HG02763 (cell line): ENCODE data around the gene TNK2.
"Not testable (repeated sequence)": the region's sequence is repeated elsewhere in the genome, so short reads cannot be mapped to it uniquely, and the experiment has no call there.

Experiments used
- ATAC-seq: cut with Tn5 transposase; IDR thresholded peaks from one replicate; pipeline ENCODE4 v1.9.1; 2021; ENCODE audit warnings: mild to moderate bottlenecking, moderate library complexity; ENCODE audit not compliant: unreplicated experiment

The TNK2 gene

DNA sequence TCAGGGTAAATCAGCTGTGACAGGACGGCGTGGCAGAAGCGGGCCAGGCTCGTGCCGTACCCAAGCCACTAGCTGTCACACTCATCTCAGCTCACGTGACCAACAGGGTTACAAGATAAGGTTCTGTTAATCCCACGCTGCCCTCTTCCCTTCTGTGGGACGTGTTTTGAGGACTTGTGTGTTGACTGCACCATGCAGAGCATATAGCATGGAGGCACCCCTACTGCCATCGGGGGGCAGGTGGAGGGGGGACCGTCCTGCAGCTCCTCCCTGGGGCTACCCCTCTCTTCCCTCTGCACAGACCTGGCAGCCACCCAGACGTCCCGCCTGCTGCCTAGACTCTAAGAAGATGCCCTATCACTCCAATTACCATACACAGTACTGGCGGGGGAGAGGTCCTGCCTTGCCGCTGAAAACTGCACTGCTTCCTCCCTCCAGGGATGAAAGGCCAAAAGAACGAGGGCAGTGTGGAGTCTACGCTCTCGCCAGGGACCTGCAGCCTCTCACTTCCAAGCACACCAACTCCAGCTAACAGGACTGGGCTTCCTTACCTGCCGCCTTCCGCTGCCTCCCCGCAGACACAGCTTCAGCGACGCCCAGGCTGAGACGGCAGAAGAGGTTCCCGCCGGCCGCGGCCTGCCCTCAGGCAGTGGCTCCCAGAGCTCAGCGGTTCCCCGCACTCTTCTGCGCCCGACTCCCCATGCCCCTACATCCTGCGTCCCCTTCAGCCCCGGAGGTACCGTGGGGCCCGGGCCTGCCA is at the start of gene TNK2:
TNK2 (minus strand) TSS at position 618 of the 760 bp plus-strand sequence. CDS start 19,963 bp downstream, outside the sequence.
- ATAC-seq: peak; percentile 27

DNA sequence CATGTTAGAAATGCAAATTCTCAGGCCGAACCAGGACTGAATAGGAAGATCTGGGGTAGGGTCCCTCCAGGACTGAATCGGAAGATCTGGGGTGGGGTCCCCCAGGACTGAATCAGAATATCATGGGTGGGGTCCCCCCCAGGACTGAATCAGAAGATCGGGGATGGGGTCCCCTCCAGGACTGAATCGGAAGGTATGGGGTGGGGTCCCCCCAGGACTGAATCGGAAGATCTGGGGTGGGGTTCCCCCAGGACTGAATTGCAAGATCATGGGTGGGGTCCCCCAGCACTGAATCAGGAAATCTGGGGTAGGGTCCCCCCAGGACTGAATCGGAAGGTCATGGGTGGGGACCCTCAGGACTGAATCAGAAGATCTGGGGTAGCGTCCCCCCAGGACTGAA is 48.2 kb upstream of the TNK2 start:
- no peak for ATAC-seq

DNA sequence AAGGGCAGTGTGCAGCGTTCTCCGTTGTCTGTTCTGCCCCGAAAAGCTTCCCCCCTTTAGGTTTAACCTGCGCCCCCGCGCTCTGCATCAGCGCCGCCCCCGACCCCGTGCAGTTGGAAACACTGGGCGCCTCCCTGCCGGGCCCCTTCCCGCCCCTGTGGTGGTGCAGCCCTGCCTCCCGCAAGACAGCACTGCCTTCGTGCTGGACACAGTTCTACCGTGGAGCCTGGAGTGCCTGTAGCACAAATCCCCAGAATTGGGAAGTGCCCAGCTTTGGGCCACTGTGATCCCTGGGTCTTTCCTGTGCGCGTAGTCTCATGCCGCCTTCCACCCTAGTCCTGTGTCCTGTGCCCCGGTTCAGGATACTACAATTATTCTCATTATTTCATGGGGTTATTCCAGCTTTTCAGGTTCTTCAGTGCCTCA is 47.1 kb upstream of the TNK2 start:
- not testable (repeated sequence) for ATAC-seq

DNA sequence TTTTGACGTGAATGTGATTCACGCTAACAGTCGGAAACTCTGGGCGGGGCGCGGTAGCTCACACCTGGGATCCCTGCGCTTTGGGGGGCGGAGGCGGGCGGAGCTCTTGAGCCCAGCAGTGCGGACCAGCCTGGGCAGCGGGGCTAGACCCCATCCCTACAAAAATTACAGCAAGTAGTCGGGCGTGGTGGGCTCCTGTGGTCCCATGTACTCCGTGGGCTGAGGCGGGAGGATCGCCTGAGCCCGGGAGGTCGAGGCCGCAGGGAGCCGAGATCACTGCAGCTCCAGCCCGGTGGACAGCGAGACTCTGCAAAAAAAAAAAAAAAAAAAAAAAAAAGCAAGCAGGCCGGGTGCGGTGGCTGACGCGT is 46.4 kb upstream of the TNK2 start:
- not testable (repeated sequence) for ATAC-seq

DNA sequence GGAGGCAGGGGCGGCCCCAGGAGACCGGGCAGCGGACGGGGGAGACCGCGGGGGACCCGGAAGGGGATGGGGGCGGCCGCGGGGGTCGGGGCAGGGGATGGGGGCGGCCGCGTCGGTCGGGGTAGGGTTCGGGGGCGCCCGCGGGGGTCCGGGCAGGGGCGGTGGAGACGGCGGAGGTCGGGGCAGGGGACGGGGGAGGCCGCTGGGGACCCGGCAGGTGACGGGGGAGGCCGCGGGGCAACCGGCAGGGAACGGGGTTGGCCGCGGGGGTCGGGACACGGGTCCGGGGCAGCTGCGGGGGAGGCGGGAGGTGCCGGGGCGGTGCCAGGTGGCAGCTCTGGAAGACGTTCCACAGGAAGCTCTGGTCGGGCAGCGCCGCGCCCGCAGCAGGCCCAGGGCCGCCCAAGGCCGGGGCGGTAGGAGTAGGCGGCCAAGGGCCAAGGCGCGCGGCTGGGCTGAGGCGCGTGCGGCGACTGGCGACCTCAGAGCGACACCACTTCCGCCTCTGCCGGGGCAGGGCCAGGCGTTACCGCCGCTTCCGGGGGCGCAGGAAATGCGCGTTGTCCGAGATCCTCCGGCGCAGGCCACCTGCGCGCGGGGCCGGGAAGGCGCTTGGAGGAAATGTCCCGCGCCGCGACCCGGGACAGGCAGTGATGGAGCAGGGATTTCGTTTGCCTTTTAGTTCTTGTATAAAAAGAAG is 45.9 kb upstream of the TNK2 start:
- peak; percentile 91 for ATAC-seq

DNA sequence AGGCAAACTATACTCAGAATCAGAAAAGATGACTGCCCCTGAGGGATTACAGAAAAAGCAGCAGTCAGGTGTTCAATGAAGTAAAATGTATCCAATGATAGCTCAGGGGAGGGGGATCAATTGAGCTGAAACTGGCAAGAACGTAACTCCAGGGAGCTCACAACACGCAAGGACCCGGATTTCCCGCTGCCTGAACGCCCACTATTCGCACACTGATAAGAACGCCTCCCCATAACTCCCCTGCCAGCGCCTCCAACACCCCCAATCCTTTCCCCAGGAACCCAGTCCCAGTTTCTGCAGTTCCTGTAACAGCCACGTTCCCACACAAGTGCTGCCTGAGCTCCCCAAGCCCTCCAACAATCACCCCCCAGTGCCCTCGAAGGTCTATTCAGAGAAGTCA is 44.2 kb upstream of the TNK2 start:
- not testable (repeated sequence) for ATAC-seq

DNA sequence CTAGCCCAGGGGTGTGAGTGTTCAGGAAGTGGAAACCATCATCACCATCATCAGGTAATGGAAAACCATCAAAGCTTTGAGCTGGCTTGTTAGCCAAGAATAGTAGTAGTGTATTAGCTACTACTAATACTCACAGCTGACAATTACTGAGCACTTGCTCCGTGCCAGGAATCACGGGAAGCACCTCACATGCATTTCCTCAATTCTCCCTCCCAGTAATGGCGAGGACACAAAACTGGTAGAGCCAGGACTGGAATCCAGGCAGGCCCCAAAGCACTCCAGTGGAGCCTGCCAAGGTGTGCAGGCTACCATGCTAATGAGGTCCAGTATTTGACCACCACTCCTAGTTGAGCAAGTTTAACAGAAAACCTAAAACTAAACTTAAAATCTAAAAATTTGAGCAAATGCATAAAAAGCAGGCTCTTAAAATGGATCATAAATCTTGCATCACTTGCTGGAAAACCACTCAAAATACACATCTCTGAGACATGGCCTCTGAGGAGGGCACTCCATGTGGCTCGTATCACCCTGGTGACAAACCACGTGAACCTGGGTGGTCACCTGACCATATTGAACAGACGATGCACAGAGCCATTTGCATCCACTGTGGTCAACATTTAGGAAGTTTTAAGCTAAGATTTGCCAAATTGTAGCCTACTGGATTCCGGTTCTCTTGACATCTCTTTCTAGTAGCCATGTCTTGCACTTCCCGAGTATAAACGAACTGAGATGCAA is 43.3 kb upstream of the TNK2 start:
- ATAC-seq: not testable (repeated sequence)

DNA sequence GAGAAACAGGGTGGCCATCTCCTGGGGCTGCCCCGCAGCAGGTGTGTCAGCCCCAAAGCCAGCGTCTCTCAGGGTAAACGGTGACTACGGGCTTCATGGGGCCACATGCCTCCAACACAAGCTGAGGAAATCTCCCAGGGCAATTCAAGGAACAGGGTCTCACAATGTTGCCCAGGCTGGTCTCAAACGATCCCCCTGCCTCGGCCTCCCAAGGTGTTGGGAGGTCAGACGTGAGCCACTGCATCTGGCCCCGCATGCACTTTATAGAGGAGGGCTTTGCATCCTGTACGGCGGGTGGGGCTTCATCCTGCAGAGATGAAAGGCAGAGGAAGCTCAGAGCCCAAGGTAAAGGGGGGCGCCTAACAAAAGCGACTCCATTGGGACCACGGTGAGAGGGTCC is 42.4 kb upstream of the TNK2 start:
- ATAC-seq: not testable (repeated sequence)

DNA sequence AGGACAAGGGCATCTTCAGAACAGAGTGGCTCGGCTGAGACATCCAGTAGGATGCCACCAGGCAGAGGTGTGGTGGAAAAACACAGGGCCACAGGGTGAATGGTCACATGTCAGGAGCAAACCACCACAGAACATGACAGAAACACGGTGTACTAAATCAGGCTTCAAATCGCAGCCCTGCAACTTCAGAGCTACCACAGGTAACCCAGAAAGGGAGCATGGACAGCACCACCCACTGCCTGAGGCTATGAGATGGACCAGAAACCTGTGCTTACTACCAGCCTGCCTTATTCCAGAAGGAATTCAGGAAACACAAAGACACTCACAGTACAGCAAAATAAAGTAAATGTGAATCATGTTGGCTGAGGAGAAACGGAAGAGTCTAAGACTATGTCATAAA is 41.8 kb upstream of the TNK2 start:
- not testable (repeated sequence) for ATAC-seq

DNA sequence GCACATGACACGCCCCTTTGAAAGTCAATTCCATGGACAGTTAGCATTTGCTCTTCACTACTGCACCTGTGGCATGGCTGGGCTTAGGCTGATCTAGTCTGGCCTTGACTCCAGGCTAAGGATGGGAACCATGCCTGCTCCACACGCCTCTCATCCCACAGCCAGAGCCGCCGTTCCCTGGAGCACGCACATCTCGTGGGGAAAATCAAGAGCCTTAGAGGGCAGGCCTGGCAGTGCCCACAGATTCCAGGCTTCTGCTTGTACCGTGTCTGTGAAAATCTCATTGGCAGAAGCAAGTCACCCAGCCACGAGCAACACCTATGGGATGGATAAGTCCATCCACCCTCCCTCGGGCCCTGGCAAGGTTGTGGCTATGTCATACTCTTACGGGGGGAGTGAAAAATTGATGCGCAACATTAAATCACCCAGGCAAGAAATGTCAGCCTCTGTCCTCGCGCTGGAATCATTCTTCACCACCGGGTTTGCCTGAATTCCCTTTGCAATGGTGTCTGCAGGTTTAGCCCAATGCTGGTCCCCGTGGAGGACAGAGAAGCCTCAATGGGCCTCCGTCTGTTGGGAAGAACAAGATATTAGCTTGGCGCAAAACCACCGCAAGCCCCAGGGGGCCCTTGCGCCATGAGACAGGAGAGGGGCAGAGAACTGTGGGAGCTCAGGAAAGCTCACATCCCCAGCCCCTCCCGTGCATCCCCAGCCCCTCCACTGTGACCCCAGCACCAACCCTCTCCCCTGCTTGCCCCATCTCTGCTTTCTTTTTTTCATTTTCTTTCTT is 38.8 kb upstream of the TNK2 start:
- ATAC-seq: not testable (repeated sequence)

DNA sequence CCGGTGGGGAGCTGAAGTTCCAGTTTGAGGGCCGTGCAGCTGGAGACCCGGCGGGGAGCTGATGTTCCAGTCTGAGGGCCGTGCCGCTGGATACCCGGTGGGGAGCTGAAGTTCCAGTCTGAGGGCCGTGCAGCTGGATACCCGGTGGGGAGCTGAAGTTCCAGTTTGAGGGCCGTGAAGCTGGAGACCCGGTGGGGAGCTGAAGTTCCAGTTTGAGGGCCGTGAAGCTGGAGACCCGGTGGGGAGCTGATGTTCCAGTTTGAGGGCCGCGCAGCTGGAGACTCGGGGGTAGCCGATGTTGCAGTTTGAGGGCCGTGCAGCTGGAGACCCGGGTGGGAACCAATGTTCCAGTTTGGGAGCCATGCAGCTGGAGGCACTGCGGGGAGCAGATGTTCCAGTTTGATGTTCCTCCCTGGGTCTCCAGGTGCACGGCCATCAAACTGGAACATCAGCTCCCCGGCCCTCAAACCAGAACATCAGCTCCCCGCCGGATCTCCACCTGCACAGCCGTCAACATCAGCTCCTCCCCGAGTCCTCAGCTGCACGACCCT is 33.0 kb upstream of the TNK2 start:
- ATAC-seq: not testable (repeated sequence)

DNA sequence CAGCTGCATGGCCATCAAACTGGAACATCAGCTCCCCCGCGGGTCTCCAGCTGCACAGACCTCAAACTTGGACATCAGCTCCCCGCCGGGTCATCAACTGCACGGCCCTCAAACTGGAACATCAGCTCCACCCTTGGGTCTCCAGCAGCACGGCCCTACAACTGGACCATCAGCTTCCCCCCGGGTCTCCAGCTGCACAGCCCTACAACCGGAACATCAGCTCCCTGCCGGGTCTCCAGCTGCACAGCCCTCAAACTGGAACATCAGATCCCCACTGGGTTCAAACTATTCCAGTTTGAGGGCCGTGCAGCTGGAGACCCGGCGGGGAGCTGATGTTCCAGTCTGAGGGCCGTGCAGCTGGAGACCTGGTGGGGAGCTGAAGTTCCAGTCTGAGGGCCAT is 32.5 kb upstream of the TNK2 start:
- ATAC-seq: not testable (repeated sequence)

DNA sequence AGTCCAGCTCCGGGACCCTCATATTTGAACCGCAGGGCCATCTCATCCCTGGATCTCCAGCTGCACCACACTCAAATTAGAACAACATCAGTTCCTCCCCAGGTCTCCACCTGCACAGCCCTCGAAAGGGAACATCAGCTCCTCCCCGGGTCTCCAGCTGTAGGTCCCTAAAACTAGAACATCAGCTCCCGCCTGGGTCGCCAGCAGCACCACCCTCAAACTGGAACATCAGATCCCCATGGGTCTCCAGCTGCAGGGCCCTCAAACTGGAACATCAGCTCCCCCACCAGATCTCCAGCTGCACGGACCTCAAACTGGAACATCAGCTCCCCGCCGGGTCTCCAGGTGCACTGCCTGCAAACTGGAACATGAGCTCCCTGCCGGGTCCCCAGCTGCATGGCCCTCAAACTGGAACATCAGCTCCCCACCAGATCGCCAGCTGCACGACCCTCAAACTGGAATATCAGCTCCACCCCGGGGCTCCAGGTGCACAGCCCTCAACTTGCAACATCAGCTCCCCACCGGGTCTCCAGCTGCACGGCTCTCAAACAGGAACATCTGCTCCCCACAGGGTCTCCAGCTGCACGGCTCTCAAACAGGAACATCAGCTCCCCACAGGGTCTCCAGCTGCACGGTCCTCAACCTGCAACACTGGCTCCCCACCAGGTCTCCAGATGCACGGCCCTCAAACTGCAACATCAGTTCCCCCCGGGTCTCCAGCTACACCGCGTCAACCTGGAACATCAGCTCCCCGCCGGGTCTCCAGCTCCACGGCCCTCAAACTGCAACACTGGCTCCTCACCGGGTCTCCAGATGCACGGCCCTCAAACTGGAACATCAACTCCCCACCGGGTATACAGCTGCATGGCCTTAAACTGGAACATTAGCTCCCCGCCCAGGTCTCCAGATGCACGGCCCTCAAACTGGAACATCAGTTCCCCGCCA is 31.4 kb upstream of the TNK2 start:
- ATAC-seq: not testable (repeated sequence)

DNA sequence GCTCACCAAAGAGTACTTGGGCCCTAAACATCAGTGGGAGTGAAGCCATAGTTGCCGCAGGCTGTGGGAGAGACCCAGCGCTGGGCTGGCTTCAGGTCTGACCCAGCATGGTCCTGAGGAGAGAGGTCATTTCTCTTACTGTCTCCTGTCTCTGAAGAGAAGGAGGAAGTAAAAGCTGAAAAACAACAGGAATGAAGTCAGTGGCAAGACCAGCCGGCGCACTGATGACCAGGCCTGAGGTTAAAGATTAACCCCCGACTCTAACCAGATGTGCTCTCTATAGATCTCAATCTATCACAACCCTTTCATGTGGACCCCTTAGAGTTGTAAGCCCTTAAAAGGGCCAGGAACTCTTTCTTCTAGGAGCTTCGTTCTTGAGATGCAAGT is 24.7 kb upstream of the TNK2 start:
- ATAC-seq: not testable (repeated sequence)

DNA sequence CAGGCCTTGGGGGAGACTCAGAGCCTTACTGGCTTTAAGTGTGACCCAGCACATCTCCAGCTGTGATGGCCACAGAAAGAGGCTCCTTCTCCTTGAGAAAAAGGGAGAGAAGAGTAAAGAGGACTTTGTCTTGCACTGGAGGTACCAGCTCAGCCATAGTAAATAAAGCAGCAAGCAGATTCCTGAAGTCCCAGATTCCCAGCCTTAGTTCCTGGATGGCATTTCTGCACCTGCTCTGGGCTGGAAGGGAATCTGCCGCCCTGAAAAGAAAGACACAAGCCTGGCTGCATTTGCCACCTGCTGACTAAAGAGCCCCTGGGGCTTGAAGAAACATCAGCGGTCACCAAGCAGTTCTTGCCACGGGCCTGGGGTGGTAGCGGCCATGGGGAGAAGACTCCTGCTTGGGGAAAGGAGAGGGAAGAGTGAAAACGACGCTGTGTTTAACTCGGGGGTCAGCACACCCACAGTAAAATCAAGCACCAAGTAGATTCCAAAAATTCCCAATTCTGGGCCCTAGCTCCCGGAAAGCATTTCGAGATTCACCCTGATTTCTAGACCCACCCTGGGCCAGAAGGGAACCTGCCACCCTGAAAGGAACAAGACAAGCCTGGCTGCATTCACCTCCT is 24.2 kb upstream of the TNK2 start:
- no peak for ATAC-seq

DNA sequence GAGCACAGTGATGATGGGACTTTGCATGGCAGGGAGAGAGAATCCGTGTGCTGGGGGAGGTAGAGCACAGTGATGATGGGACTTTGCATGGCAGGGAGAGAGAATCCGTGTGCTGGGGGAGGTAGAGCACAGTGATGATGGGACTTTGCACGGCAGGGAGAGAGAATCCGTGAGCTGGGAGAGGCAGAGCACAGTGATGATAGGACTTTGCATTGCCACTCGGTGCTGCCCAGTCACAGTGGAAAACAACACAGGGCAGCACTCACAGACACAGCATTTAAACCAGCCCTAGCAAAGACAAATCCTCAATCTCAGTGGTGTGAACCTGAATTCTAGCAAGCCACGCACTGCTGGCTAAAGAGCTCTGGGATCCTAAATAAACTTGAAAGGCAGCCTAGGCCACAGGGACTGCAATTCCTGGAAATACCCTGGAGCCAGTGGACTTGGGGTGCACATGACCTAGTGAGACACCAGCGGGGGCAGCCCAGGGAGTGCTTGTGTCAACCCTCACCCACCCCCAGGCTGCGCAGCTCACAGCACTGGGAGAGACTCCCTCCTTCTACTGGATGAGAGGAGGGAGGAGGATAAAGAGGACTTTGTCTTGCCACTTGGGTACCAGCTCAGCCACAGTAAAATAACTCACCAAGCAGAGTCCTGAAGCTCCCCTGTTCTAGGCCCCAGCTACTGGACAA is 23.4 kb upstream of the TNK2 start:
- no peak for ATAC-seq

DNA sequence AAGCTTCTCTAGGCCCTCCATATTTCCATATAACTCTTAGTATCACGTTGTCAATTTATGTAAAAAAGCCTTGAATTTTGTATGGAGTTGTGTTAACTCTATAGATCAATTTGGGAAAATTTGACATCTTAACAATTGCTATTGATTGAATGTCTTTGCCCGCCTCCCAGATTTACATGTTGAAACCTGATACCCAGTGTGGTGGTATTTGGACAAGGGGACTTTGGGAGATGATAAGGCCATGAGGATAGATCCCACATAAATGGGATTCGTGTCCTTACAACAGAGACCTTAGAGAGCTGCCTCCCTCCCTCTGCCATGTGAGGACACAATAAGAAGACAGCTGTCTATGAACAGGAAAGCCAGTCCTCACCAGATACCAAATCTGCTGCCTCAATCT is 21.1 kb upstream of the TNK2 start:
- no peak for ATAC-seq

DNA sequence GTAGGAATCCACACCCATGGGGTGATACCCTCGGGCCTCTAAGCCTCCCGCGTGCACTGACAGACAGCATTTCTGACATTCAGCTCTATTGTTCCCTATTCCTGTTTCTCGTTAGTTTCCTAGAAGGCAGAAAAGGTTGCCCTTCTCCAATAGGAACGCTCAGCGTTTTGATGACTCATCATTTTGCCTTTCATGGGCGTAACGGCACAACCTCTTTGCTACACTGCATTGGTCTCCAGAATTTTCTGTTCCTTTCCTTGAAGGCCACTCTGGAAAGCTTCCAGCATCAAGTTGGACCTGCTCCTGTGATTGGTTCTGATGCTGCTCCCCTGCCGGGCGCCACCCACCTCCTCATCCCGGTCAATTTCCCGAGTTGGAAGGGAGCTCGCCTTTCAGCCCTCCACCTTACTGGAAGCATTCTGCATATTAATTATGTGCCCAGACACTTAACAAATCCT is 13.0 kb upstream of the TNK2 start:
- no peak for ATAC-seq
